Neutrophil (primary cell): Measurements from ENCODE around the gene PRMT3.

Experiments used
- H3K27ac ChIP-seq: fragments of 200-600 bp; sonication (generic); 2 replicates; pipeline ENCODE4 v1.5.1; 2016; ENCODE audit warnings: mild to moderate bottlenecking, moderate library complexity
- H3K27me3 ChIP-seq: fragments of 200-600 bp; sonication (generic); 2 replicates; pipeline ENCODE4 v1.6.0; 2016; ENCODE audit warnings: mild to moderate bottlenecking
- H3K36me3 ChIP-seq: fragments of 200-600 bp; sonication (generic); 2 replicates; pipeline ENCODE4 v1.5.1; 2017
- H3K4me1 ChIP-seq, 2 experiments: fragments of 200-600 bp in 1 of 2; sonication (generic) in 1 of 2; 1 replicate in 1 of 2; 2 replicates in 1 of 2; pipeline versions ENCODE4 v1.5.1 to v1.6.1; 2013 to 2016; ENCODE audit warnings: low read depth in 1 of 2, low read length in 1 of 2, mild to moderate bottlenecking in 1 of 2, moderate library complexity in 1 of 2; ENCODE audit not compliant: control insufficient read depth in 1 of 2, insufficient read depth in 1 of 2
- H3K4me3 ChIP-seq, 2 experiments: fragments of 200-600 bp in 1 of 2; sonication (generic) in 1 of 2; 1 replicate in 1 of 2; 2 replicates in 1 of 2; pipeline ENCODE4 v1.5.1; 2013 to 2016; ENCODE audit warnings: low read depth in 1 of 2, low read length in 1 of 2, mild to moderate bottlenecking in 1 of 2, moderate library complexity in 1 of 2
- H3K9me3 ChIP-seq: fragments of 200-600 bp; sonication (generic); 2 replicates; pipeline ENCODE4 v1.5.1; 2016
- CTCF ChIP-seq: fragments of 200-600 bp; sonication (generic); IDR thresholded peaks from 2 replicates; pipeline ENCODE4 v1.5.1; 2016; ENCODE audit warnings: antibody characterized with exemption

PRMT3 gene

GRCh38 chr11:20512869-20513268 lies 125.4 kb downstream of the PRMT3 start:
- Histone ChIP-seq H3K4me1 (no peaks in the 10 kb centered on the region), H3K27me3 (no peaks in the 10 kb centered on the region), H3K27ac (no peak overlapping the region), H3K4me3 (no peak overlapping the region), H3K36me3 (peaks cover 4% of the 10 kb centered on the region), H3K9me3 (no peaks in the 10 kb centered on the region)
- TF ChIP-seq CTCF = no peak

- Histone ChIP-seq H3K4me3 (no peak overlapping the region), H3K36me3 (no peaks in the 10 kb centered on the region), H3K9me3 (no peaks in the 10 kb centered on the region), H3K27ac (no peak overlapping the region), H3K4me1 (no peaks in the 10 kb centered on the region), H3K27me3 (no peaks in the 10 kb centered on the region)
- TF ChIP-seq CTCF = no peak
Measured at GRCh38 chr11:20518323-20518834, 130.9 kb downstream of the PRMT3 start.

- Histone ChIP-seq H3K36me3 (no peaks in the 10 kb centered on the region), H3K27ac (no peak overlapping the region), H3K4me1 (no peaks in the 10 kb centered on the region), H3K9me3 (no peaks in the 10 kb centered on the region), H3K4me3 (no peak overlapping the region), H3K27me3 (no peaks in the 10 kb centered on the region)
- no peak for TF ChIP-seq CTCF
Measured at GRCh38 chr11:20522536-20522935, 135.0 kb downstream of the PRMT3 start.

- Histone ChIP-seq H3K36me3 (no peaks in the 10 kb centered on the region), H3K4me3 (no peak overlapping the region), H3K4me1 (no peaks in the 10 kb centered on the region), H3K27ac (no peak overlapping the region), H3K27me3 (no peaks in the 10 kb centered on the region), H3K9me3 (no peaks in the 10 kb centered on the region)
- no peak for TF ChIP-seq CTCF
Measured at GRCh38 chr11:20529757-20530156, 142.2 kb downstream of the PRMT3 start.

GRCh38 chr11:20530942-20531703 lies 143.6 kb downstream of the PRMT3 start:
- H3K9me3 ChIP-seq = no peaks in the 10 kb centered on the region
- no peaks in the 10 kb centered on the region for H3K27me3 ChIP-seq
- TF ChIP-seq CTCF = no peak
- H3K4me3 ChIP-seq = no peak overlapping the region
- no peaks in the 10 kb centered on the region for H3K4me1 ChIP-seq
- H3K36me3 ChIP-seq = no peaks in the 10 kb centered on the region
- no peak overlapping the region for H3K27ac ChIP-seq
